ENCODE results near the gene ADAMTS6. TPM values are rescaled to one million over a fixed set of nuclear protein-coding genes. Genes with fewer than 3 reads are reported as not detected.

ADAMTS6 gene
- total RNA-seq, 1 experiment from 2014 or later = 0.23 TPM

- Mint-ChIP-seq H3K27ac (ENCODE audit: unreplicated experiment) (no peak overlapping the region), H3K4me3 (ENCODE audit: unreplicated experiment) (no peak overlapping the region), H3K9me3 (ENCODE audit: unreplicated experiment) (no peaks in the 10 kb centered on the region), H3K4me1 (ENCODE audit: low read depth, unreplicated experiment) (no peaks in the 10 kb centered on the region), H3K27me3 (ENCODE audit: insufficient read depth, unreplicated experiment) (no peaks in the 10 kb centered on the region), H3K36me3 (ENCODE audit: insufficient read depth, unreplicated experiment) (no peaks in the 10 kb centered on the region)
- BruUV-seq (replicated peaks) = no TSS peak
- Histone ChIP-seq H3K27me3 (replicated peaks; ENCODE audit: control insufficient read depth, insufficient read depth, low read length) (no peaks in the 10 kb centered on the region), H3K9me3 (no peaks in the 10 kb centered on the region), H3K4me3 (ENCODE audit: low read depth, low read length) (no peak overlapping the region), H3K4me1 (no peaks in the 10 kb centered on the region), H3K36me3 (ENCODE audit: control insufficient read depth, insufficient read depth, low read length) (no peaks in the 10 kb centered on the region)
- intact Hi-C loops (cut with micrococcal nuclease; ENCODE audit: unreplicated experiment) = no loop called here
- CTCF ChIA-PET = no interaction called here
- no peak for DNase-seq
- POLR2A ChIA-PET = no interaction called here
- no peak for TF ChIP-seq CTCF (IDR thresholded peaks at IDR 0.05; ENCODE audit: insufficient read depth in 1 of 2, low read depth in 1 of 2, low read length in 1 of 2, severe bottlenecking in 1 of 2, unreplicated experiment in 1 of 2)
Observed at GRCh38 chr5:65320250-65320649, 161.5 kb downstream of the ADAMTS6 start.

GRCh38 chr5:65307931-65308330 is 173.8 kb downstream of the ADAMTS6 start:
- no peak overlapping the region for H3K4me3 ChIP-seq (ENCODE audit: low read depth, low read length)
- H3K27me3 ChIP-seq (replicated peaks; ENCODE audit: control insufficient read depth, insufficient read depth, low read length) = no peaks in the 10 kb centered on the region
- no peak for DNase-seq
- Mint-ChIP-seq H3K4me3 (ENCODE audit: unreplicated experiment) (no peak overlapping the region), H3K27me3 (ENCODE audit: insufficient read depth, unreplicated experiment) (no peaks in the 10 kb centered on the region), H3K36me3 (ENCODE audit: insufficient read depth, unreplicated experiment) (no peaks in the 10 kb centered on the region), H3K9me3 (ENCODE audit: unreplicated experiment) (no peaks in the 10 kb centered on the region), H3K27ac (ENCODE audit: unreplicated experiment) (no peak overlapping the region), H3K4me1 (ENCODE audit: low read depth, unreplicated experiment) (peaks cover 8% of the 10 kb centered on the region)
- ChIA-PET POLR2A (no interaction called here), CTCF (no interaction called here)
- H3K36me3 ChIP-seq (ENCODE audit: control insufficient read depth, insufficient read depth, low read length) = no peaks in the 10 kb centered on the region
- 0 out of 2 replicates have a peak, but pooled peaks cover 3% of the 10 kb centered on the region for H3K4me1 ChIP-seq
- BruUV-seq (replicated peaks) = no TSS peak
- TF ChIP-seq CTCF (IDR thresholded peaks at IDR 0.05; ENCODE audit: insufficient read depth in 1 of 2, low read depth in 1 of 2, low read length in 1 of 2, severe bottlenecking in 1 of 2, unreplicated experiment in 1 of 2) = no peak
- intact Hi-C loops (cut with micrococcal nuclease; ENCODE audit: unreplicated experiment) = no loop called here
- H3K9me3 ChIP-seq = no peaks in the 10 kb centered on the region

GRCh38 chr5:65307088-65307487 is 174.6 kb downstream of the ADAMTS6 start:
- CTCF ChIA-PET = no interaction called here
- no peak overlapping the region for H3K4me3 ChIP-seq (ENCODE audit: low read depth, low read length)
- 0 out of 2 replicates have a peak, but pooled peaks cover 3% of the 10 kb centered on the region for H3K4me1 ChIP-seq
- Mint-ChIP-seq H3K36me3 (ENCODE audit: insufficient read depth, unreplicated experiment) (no peaks in the 10 kb centered on the region), H3K27ac (ENCODE audit: unreplicated experiment) (no peak overlapping the region), H3K4me1 (ENCODE audit: low read depth, unreplicated experiment) (peaks cover 8% of the 10 kb centered on the region), H3K4me3 (ENCODE audit: unreplicated experiment) (no peak overlapping the region), H3K9me3 (ENCODE audit: unreplicated experiment) (no peaks in the 10 kb centered on the region), H3K27me3 (ENCODE audit: insufficient read depth, unreplicated experiment) (no peaks in the 10 kb centered on the region)
- POLR2A ChIA-PET = no interaction called here
- TF ChIP-seq CTCF (IDR thresholded peaks at IDR 0.05; ENCODE audit: insufficient read depth in 1 of 2, low read depth in 1 of 2, low read length in 1 of 2, severe bottlenecking in 1 of 2, unreplicated experiment in 1 of 2) = no peak
- no peaks in the 10 kb centered on the region for H3K27me3 ChIP-seq (replicated peaks; ENCODE audit: control insufficient read depth, insufficient read depth, low read length)
- BruUV-seq (replicated peaks) = no TSS peak
- intact Hi-C loops (cut with micrococcal nuclease; ENCODE audit: unreplicated experiment) = no loop called here
- H3K9me3 ChIP-seq = no peaks in the 10 kb centered on the region
- H3K36me3 ChIP-seq (ENCODE audit: control insufficient read depth, insufficient read depth, low read length) = no peaks in the 10 kb centered on the region
- DNase-seq = no peak
